Measurements from ENCODE around the gene TSPAN9.

- TF ChIP-seq GATA2 (IDR thresholded peaks at IDR 0.05; ENCODE audit: low read depth, low read length) (no peak), GATA3 (IDR thresholded peaks at IDR 0.05; ENCODE audit: low read depth, low read length) (no peak)
Measured at GRCh38 chr12:3267690-3268089, 190.5 kb downstream of the TSPAN9 start.

All from SH-SY5Y (cell line).